Medulla oblongata (tissue), 1 donor: ENCODE data around the gene RGMA.
"Not testable (repeated sequence)": the region's sequence is repeated elsewhere in the genome, so short reads cannot be mapped to it uniquely, and the experiment has no call there.

Source experiments
- DNase-seq: peaks from one replicate; pipeline ENCODE4 v3.0.0-alpha.2; 2015; ENCODE audit errors: extremely low spot score

RGMA gene

DNA sequence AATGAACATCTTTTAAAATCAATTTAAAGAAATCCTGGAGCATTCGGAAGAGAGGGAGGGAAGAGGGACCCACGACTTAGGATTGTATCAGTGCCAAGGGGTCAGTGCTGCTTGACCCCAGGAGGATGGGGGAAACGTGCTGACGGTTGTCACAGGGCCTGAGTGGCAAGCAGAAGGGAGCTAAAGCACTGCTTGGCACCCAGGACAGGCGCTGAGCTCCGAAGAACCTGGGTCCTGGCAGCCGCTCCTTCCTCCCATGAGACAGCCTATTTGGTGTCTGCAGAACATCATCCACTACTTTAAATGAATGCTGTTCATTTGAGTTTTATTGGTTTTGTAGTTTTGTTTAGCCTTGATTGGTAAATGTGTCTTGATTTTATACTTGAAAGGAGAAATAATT is 54.5 kb downstream of the RGMA start:
- DNase-seq: no peak

DNA sequence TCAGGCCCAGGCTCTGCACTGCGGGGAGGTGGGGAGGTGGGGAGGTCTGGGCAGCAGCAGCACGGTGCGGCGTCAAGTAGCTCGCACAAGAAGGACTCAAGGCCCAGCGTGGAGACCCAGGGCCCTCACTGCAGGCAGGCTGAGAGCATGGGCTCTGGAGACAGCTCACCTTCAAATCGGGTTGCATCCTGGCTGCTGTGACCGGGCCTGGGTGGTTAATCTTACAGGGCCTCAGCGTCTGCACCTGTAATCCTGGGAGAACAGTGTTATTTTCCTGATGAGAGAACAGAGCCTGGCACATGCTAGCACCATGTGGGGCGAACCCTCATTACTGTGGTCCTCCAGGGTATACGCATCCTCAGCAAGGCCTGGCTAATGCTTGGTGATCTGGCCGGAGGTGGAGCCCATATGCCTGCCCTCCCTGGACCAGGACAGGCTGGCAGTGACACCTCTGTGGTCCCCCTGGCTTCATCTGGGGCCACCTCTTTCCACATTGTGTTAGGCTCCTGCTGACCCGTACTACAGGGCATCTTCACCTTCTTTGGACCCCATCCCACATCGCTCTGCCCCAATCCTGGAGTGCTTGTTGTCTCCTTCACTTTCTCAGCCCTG is 55.5 kb downstream of the RGMA start:
- no peak for DNase-seq

DNA sequence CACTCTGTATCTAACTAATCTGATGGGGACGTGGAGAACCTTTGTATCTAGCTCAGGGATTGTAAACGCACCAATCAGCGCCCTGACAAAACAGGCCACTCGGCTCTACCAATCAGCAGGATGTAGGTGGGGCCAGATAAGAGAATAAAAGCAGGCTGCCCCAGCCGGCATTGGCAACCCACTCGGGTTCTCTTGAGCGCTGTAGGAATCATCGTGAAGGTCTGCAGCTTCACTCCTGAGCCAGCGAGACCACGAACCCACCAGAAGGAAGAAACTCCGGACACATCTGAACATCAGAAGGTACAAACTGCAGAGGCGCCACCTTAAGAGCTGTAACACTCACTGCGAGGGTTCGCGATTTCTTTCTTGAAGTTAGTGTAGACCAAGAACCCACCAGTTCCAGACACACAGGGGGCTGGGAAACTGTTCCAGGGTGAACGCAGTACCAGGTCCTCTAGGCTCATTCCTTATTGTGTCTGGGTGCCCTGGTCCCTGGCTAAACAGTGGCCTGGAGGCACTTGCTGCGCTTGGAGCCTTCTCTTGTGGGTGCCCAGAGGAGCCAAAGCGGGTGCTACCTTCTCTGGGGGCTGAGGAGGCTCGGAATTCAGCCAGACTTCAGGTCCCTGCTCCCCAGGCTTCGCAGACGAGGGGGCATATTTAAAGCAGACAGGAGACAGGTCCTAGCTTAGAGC is 56.4 kb downstream of the RGMA start:
- DNase-seq: not testable (repeated sequence)

DNA sequence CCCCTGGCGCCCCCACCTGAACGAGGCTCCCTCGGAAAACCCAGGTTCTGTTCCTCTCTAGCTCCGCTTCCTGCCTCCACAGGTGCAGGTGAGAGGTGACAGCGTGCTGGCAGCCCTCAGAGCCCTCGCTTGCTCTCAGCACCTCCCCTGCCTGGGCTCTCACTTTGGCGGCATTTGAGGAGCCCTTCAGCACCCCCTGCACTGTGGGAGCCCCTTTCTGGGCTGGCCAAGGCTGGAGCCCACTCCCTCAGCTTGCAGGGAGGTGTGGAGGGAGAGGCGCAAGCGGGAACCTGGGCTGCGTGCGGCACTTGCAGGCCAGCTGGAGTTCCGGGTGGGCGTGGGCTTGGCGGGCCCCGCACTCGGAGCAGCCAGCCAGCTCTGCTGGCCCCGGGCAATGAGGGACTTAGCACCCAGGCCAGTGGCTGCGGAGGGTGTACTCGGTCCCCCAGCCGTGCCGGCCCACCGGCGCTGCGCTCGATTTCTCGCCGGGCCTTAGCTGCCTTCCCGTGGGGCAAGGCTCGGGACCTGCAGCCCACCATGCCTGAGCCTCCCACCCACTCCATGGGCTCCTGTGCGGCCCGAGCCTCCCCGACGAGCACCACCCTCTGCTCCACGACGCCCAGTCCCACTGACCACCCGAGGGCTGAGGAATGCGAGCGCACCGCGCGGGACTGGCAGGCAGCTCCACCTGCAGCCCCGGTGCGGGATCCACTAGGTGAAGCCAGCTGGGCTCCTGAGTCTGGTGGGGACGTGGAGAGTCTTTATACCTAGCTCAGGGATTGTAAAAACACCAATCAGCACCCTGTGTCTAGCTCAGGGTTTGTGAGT is 57.2 kb downstream of the RGMA start:
- not testable (repeated sequence) for DNase-seq

DNA sequence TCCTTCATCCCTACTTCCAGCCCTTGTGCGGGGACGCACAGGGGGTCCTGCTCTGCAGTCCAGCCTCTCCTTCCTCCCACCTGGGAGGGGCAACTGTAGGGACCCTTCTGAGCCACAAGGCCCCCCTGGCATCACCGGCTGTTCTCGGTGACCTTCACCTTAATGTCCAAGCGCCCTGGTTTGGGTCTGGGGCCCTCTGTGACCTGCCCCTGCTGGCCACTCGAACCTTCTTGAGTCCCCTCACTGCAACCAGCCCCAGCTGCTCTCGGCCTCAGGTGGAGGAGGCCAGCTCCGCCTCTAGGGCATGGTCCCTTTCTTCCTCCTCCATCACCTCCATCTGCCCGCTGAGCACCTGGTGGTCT is 57.9 kb downstream of the RGMA start:
- DNase-seq: no peak

DNA sequence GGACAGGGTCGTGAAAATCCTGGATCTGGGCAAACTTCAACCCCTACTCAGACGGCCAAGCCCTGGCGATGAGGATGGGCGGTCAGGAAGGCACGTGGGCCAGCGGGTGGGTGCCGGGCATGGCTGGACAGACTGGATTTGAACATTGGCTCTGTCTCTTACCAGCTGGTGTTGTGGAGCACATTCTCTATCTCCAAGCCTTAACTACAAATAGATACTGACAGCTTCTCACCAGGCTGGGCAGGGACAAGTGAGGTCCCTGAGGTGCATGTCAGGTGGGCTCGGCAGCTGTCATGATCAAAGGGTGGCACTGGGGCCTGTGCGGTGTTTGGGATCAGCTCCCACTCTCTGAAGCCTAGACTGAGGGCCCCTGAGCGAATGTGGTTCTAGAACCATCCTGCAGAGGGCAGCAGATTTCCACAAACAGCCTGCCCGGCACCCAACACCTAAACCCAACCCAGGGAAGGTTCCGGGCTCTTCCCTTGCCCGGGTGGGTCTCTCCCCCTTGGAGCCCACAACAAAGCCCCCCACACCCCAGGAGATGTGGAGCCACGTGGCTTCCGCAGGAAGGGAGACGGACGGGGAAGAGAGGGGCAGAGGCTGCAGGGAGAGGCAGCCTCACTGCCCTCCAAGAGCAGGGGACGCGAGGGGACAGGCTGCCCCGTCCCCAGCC is 58.4 kb downstream of the RGMA start:
- peak; percentile 87 for DNase-seq

GRCh38 chr15:93029836-93030429 is 59.1 kb downstream of the RGMA start:
- DNase-seq: no peak

GRCh38 chr15:93029214-93029835 is 59.7 kb downstream of the RGMA start:
- DNase-seq: peak; percentile 33

- DNase-seq: peak; percentile 77
These were observed 60.3 kb downstream of the RGMA start for GRCh38 chr15:93028632-93029213.

DNA sequence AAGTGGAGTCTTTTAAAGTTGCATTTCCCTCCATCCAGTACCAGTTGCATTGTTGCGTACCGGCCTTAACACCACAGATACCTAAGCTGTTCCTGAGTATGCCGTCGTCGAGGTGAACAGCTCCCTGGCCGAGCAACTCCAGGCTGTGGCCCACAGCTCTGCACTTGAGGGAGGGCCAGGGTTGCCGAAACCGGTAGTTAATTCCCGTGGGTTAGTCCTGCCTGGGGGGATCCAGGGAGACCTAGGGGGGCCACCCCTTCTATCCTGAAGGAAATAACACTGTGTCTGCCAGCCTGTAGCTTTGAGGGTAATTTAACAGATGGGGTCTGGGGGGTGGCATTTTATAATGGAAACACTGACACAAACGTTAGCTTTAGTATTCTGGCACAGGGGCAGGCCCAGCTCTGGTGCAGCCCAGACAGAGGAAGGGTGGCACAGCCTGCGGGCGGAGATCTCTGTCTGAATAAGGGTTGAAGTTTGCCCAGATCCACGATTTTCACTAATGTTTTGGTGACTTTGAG is 60.8 kb downstream of the RGMA start:
- DNase-seq: no peak

DNA sequence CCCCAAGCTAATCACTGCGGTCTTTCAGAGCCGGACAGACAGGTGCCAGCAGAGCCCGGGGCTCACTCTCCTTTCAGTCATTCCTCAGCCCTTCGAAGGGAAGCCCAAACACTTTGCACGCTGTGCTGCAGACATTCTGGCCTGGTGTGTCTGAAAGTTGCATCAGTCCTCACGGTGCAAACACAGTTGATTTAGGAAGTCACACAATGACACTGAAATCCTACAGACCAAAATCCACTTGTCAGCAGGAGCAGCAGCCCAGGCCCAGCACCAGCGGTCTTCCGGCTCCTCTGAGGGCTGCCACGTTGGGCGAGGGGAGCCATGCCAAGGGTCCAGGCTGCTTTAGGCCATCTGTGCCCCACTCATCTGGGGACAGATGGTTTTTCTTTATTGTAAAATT is 61.6 kb downstream of the RGMA start:
- DNase-seq: no peak

GRCh38 chr15:93026380-93026817 is 62.6 kb downstream of the RGMA start:
- DNase-seq: no peak

- DNase-seq: no peak
These were observed 63.4 kb downstream of the RGMA start for GRCh38 chr15:93025625-93025982.

GRCh38 chr15:93024716-93025624 is 64.0 kb downstream of the RGMA start:
- DNase-seq: no peak

DNA sequence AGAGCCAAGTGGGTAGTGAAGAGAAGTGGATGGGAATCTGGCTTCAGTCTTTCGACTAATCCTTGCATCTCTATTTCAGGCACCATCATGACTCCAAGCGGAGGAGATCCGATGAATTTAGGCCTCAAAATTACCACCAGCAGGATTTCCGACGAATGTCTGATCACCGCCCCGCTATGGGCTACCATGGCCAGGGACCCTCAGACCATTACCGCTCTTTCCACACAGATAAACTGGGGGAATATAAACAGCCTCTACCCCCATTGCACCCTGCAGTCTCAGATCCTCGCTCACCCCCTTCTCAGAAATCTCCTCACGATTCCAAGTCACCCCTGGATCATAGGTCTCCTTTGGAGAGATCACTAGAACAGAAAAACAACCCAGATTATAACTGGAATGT is 64.7 kb downstream of the RGMA start:
- no peak for DNase-seq

- DNase-seq: no peak
These were observed 67.8 kb downstream of the RGMA start for GRCh38 chr15:93020976-93021772.

GRCh38 chr15:93019971-93020370 is 69.0 kb downstream of the RGMA start:
- no peak for DNase-seq

- no peak for DNase-seq
These were observed 69.9 kb downstream of the RGMA start for GRCh38 chr15:93019090-93019489.

- DNase-seq: peak; percentile 62
These were observed 70.4 kb downstream of the RGMA start for GRCh38 chr15:93018574-93018973.
